ENCODE results near the gene PDE1C.

DNA sequence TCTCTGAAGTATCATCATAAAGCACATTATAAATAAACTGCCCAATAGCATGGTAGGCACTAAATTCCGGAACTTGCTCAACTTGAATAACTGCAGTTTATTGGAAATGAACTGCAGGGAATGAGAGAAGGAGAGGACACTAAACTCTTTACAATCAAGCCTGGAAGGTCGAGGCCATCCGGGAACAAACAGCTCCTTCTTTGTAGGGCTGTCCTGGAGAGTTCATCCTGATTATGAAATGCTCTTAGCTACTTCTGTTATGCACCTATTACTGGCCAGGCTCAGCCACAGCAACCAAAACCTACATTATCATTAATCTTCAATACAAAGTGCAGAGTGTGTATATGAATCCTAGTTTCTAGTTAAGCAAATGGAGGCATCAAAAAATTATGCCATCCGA is 318.5 kb downstream of the PDE1C start:
- TF ChIP-seq POLR2A (IDR thresholded peaks at IDR 0.05; ENCODE audit: extremely low read depth, insufficient read length) (no peak), MYC (IDR thresholded peaks at IDR 0.05; ENCODE audit: low read depth, low read length) (no peak)
- TF ChIP-seq, protein P1, sequence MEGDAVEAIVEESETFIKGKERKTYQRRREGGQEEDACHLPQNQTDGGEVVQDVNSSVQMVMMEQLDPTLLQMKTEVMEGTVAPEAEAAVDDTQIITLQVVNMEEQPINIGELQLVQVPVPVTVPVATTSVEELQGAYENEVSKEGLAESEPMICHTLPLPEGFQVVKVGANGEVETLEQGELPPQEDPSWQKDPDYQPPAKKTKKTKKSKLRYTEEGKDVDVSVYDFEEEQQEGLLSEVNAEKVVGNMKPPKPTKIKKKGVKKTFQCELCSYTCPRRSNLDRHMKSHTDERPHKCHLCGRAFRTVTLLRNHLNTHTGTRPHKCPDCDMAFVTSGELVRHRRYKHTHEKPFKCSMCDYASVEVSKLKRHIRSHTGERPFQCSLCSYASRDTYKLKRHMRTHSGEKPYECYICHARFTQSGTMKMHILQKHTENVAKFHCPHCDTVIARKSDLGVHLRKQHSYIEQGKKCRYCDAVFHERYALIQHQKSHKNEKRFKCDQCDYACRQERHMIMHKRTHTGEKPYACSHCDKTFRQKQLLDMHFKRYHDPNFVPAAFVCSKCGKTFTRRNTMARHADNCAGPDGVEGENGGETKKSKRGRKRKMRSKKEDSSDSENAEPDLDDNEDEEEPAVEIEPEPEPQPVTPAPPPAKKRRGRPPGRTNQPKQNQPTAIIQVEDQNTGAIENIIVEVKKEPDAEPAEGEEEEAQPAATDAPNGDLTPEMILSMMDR (IDR thresholded peaks at IDR 0.05; ENCODE audit: low read depth, low read length) = no peak

Measured in NB4 (cell line).